Activated T-helper 17 cell treated with anti-CD3 and anti-CD28 coated beads, Interleukin-2, amount 50 U/mL, for 72 hours (primary cell): ENCODE data around the gene LRRC4C. TPM values are rescaled to one million over a fixed set of nuclear protein-coding genes. Genes with fewer than 3 reads are reported as not detected.

Source experiments
- ATAC-seq: fragments of 150-1000 bp; cut with Tn5 transposase; replicated peaks from 2 replicates; pipeline ENCODE4 v1.10.0; 2021; ENCODE audit warnings: mild to moderate bottlenecking, moderate library complexity
- H3K27ac Mint-ChIP-seq: one replicate; pipeline ENCODE4 v1.8.0; 2022; ENCODE audit warnings: mixed read lengths
- H3K27me3 Mint-ChIP-seq: one replicate; pipeline ENCODE4 v1.8.0; 2022; ENCODE audit warnings: mixed read lengths
- H3K36me3 Mint-ChIP-seq: one replicate; pipeline ENCODE4 v1.8.0; 2022; ENCODE audit warnings: low read depth, mild to moderate bottlenecking, mixed read lengths
- H3K4me1 Mint-ChIP-seq: one replicate; pipeline ENCODE4 v1.8.0; 2022; ENCODE audit warnings: mixed read lengths
- H3K4me3 Mint-ChIP-seq: one replicate; pipeline ENCODE4 v1.8.0; 2022; ENCODE audit warnings: mild to moderate bottlenecking, mixed read lengths
- H3K9me3 Mint-ChIP-seq: one replicate; pipeline ENCODE4 v1.8.0; 2022; ENCODE audit warnings: mixed read lengths
- total RNA-seq, 2 donors: library from RNA; stranded (reverse); gene quantifications; one replicate each; pipeline ENCODE4 v1.2.3, GENCODE V29; 2022

Gene LRRC4C
- total RNA-seq, 2 donors from 2014 or later = not detected

DNA sequence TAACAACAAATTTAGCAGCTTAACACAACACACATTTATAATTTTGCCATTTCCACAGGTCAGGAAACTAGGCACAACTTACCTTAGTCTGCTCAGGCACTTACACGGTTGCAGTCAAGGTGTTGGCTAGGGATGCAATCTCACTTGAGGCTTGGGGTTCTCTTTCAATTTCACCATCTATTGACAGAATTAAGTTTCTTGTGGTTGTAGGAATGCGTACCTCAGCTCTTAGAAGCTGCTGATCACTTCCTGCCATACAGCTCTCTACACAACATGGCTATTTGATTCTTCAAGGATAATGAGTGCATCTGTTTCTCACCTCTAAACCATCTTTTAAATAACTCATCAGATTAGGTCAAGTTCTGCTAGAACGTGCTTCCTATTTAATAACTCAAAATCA is 968.1 kb downstream of the LRRC4C start:
- Mint-ChIP-seq H3K36me3 (no peaks in the 10 kb centered on the region), H3K27me3 (no peaks in the 10 kb centered on the region), H3K9me3 (peaks cover 6% of the 10 kb centered on the region), H3K27ac (no peak overlapping the region), H3K4me1 (no peaks in the 10 kb centered on the region), H3K4me3 (no peak overlapping the region)
- ATAC-seq = no peak

DNA sequence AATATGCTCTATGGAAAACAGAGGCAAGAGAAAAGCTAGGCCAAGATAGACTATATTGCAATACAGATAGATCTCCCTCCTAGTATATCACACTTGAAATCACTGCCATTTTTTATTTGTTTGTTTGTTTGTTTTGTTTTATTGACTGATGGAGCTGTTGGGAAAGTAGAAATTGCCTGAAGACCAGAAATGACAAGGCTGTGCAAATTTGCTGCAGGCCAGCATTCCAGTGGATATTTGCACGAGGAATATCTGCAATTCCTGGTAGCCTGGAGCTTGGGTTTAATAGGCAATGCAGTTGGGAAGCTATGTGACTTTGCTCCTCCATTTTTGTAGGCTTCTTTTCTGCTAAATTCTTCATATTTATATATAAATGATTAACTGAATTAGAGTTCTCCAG is 991.7 kb downstream of the LRRC4C start:
- no peak for ATAC-seq
- Mint-ChIP-seq H3K36me3 (no peaks in the 10 kb centered on the region), H3K4me3 (no peak overlapping the region), H3K9me3 (peaks cover 15% of the 10 kb centered on the region), H3K27me3 (no peaks in the 10 kb centered on the region), H3K4me1 (no peaks in the 10 kb centered on the region), H3K27ac (no peak overlapping the region)

DNA sequence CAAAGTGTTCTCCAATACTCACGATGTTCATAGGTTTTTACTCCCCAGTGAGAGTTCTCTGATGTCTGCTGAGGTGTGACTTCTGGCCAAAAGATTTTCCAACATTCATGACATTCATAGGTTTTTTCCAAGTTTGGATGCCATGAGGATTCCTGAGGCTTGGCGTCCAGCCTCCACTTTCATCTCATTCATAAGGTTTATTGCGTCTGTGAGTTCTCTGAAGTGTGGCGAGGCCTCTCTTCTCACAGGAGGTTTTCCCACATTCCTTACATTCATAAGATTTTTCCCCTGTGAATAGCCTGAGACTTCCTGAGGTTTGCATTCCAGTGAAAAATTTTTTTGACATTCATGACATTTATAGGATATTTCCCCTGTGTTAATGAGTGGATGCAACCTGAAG is 1014.1 kb downstream of the LRRC4C start:
- H3K27ac Mint-ChIP-seq = no peak overlapping the region

DNA sequence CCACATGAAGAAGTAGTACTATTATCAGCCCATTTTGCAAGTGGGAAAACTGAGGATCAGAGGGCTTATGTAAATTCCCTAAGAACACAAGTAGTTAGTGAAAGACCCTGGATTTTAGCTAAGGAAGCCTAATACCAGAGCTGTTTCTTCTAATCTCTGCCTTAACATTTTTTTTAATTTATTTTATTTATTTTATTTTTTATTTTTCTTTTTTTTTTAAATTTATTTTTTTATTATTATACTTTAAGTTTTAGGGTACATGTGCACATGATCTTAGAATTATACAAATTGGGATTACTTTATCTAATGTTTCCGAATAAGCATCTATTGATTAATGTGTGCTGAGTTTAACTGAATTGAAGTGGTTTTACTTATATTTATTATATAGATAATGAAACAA is 1015.3 kb downstream of the LRRC4C start:
- H3K4me3 Mint-ChIP-seq = no peak overlapping the region
- H3K4me1 Mint-ChIP-seq = no peaks in the 10 kb centered on the region
- H3K9me3 Mint-ChIP-seq = peaks cover 25% of the 10 kb centered on the region
- no peaks in the 10 kb centered on the region for H3K36me3 Mint-ChIP-seq
- ATAC-seq = no peak
- H3K27ac Mint-ChIP-seq = no peak overlapping the region
- H3K27me3 Mint-ChIP-seq = no peaks in the 10 kb centered on the region

More for the DNA sequence above, 1014.1 kb downstream of the LRRC4C start:
- peaks cover 22% of the 10 kb centered on the region for H3K9me3 Mint-ChIP-seq
- ATAC-seq = no peak
- no peaks in the 10 kb centered on the region for H3K27me3 Mint-ChIP-seq
- no peaks in the 10 kb centered on the region for H3K36me3 Mint-ChIP-seq
- no peak overlapping the region for H3K4me3 Mint-ChIP-seq
- H3K4me1 Mint-ChIP-seq = no peaks in the 10 kb centered on the region

DNA sequence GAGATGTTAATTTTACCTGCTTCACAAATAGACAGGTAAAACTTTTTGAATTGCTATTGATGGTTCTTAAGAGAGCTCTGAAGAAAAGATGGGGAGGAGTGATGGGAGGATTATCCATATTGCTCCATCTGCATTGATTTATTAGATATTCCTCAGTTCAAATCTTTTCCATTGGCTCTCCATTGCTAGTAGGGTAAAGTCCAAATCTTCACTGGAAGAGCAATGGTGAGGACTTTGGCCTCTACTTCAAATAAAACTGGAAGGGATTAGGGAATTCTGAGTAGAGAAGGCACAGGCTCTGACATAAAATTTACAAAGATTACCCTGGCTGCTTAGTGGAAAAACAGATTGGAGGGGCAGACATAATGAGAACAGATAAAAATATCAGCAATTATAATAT is 1024.1 kb downstream of the LRRC4C start:
- ATAC-seq = no peak
- peaks cover 19% of the 10 kb centered on the region for H3K9me3 Mint-ChIP-seq
- no peaks in the 10 kb centered on the region for H3K4me1 Mint-ChIP-seq
- H3K27me3 Mint-ChIP-seq = no peaks in the 10 kb centered on the region
- H3K27ac Mint-ChIP-seq = no peak overlapping the region
- no peak overlapping the region for H3K4me3 Mint-ChIP-seq
- no peaks in the 10 kb centered on the region for H3K36me3 Mint-ChIP-seq

DNA sequence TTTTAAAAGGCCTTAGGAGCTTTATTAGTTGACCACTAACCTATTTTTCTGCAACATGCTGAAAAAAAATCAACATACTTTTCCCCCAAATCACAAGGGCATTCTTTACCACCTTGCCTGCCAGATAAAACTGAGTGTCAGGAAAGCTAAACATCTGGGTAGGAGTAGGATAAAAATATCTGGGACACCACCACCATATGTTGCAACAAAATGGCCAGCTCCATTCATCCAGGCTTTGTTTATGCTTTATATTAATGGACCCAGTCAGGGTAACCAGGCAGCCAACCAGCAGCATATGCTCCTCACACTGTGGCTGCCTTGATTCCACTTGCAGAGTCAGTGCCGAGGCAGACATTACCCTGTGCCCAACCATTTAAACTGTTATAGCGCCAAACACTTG is 1024.5 kb downstream of the LRRC4C start:
- Mint-ChIP-seq H3K9me3 (peaks cover 20% of the 10 kb centered on the region), H3K4me1 (no peaks in the 10 kb centered on the region), H3K36me3 (no peaks in the 10 kb centered on the region)

DNA sequence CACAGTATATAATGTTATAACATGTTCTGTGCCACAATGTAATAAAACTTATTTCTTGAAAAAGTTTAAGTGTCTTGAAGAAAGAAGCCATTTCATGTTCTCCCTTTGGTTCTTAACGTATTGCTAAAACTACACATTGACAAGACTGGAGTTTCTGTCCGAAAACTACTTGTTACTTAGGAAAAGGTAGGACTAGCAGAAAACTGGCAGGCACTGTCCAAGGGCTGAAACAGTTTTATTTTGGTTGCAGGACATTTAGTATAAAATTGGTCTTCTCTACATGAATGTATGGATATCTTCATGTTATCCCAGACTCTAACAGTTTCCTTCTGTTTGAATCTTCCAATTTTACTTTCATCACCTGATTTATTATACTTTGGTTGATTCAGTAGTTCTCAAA is 1027.1 kb downstream of the LRRC4C start:
- peaks cover 20% of the 10 kb centered on the region for H3K9me3 Mint-ChIP-seq
- no peak overlapping the region for H3K4me3 Mint-ChIP-seq
- no peaks in the 10 kb centered on the region for H3K27me3 Mint-ChIP-seq
- no peaks in the 10 kb centered on the region for H3K4me1 Mint-ChIP-seq
- no peak for ATAC-seq
- no peaks in the 10 kb centered on the region for H3K36me3 Mint-ChIP-seq
- H3K27ac Mint-ChIP-seq = no peak overlapping the region

More for the DNA sequence above, 1024.5 kb downstream of the LRRC4C start:
- no peak for ATAC-seq
- H3K4me3 Mint-ChIP-seq = no peak overlapping the region
- no peaks in the 10 kb centered on the region for H3K27me3 Mint-ChIP-seq
- H3K27ac Mint-ChIP-seq = no peak overlapping the region

DNA sequence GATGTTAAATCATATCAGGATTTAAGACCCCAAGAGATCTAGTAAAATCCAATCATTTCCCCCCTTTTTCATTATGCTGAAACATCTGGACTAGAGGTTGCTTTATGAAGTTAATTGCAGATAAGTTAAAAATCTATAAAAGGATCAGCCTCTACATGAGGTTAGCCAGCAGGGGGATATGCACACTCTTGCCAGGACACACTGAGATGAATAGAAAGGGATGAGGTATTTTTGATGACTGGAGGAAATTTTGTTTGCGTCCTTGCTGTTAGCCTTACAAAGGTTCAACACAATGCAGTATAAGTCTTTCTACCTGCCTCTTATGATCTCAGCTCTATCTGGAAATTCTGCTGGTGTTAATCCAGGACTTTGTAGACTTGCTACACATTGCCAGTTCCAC is 1034.3 kb downstream of the LRRC4C start:
- Mint-ChIP-seq H3K36me3 (no peaks in the 10 kb centered on the region), H3K27me3 (no peaks in the 10 kb centered on the region), H3K4me3 (no peak overlapping the region), H3K27ac (no peak overlapping the region), H3K4me1 (no peaks in the 10 kb centered on the region), H3K9me3 (peaks cover 12% of the 10 kb centered on the region)
- ATAC-seq = no peak

DNA sequence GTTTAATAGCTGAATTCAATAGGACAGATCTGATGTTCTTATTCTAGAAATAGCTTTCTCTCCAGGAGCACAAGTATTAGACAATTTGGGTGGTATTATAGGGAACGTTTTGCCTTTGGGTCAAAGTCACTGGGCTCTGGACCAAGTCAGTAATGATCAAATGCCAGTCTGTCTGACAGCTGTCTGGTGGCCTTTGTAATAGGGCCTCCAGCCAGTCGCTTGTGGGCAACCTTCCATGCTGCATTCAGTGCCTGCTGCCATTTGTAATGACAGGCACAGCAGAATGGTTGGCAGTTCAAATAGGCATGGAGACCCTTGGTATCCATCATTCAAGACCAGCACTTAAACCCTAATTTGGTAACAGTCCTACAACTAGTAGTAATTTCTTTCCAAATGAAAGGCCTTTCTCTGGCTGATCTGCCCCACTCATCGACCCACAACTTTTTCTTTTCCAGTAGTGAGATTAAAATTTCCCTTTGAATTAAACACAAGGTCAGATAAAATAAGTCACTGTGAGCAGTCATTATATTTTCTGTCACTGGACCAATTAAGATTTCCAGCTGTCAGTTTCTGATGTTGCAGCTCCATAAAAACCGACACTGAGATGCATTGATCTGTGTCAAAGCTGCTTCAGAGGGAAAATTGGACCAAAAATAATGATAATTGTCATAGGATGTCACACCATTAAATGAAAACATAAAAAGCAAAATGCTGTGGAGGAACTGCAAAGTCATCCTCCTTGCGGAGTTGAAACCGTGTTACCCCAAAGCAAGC is 1038.1 kb downstream of the LRRC4C start:
- Mint-ChIP-seq H3K27me3 (no peaks in the 10 kb centered on the region), H3K4me1 (no peaks in the 10 kb centered on the region), H3K9me3 (peaks cover 11% of the 10 kb centered on the region), H3K36me3 (no peaks in the 10 kb centered on the region), H3K4me3 (no peak overlapping the region), H3K27ac (no peak overlapping the region)
- ATAC-seq = no peak

DNA sequence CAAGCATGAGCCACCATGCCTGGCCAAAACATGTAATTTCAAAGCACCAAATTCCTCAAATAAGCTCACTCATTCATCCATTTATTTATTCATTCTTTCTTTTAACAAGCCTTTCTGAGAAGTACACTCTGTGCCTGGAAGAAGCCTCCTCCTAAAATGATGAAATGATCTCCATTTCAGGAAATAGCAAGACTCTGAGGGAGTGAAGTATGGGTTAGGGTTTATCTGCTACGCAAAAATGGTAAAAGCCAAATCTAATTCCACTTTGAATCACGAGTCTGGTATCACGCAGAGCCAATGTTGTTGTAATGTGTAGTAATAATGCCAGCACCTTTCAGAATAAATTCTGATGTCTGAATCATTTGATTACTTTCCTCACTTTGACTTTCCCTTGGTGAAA is 1041.8 kb downstream of the LRRC4C start:
- no peak for ATAC-seq
- H3K27me3 Mint-ChIP-seq = no peaks in the 10 kb centered on the region
- no peaks in the 10 kb centered on the region for H3K4me1 Mint-ChIP-seq
- H3K27ac Mint-ChIP-seq = no peak overlapping the region
- peaks cover 13% of the 10 kb centered on the region for H3K9me3 Mint-ChIP-seq
- H3K4me3 Mint-ChIP-seq = no peak overlapping the region
- H3K36me3 Mint-ChIP-seq = no peaks in the 10 kb centered on the region

DNA sequence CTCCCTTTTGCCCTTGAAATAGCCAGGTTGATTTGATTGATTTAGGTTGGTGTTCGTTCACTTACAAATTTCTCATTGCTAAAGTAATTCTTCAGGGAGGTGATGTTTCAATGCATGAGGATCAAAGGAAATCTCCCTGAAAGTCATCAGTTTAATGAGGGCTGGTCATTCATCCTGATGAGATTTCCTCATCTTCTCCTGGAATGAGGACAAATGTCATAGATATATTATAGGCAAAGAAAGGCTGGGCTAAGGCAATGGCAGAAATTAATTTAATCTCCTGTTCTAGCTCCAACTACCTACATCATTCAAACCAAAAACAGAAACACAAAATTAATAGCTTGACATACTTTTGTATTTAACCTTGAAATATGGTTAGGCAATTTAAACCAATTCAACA is 1052.1 kb downstream of the LRRC4C start:
- ATAC-seq = no peak
- no peaks in the 10 kb centered on the region for H3K27me3 Mint-ChIP-seq

DNA sequence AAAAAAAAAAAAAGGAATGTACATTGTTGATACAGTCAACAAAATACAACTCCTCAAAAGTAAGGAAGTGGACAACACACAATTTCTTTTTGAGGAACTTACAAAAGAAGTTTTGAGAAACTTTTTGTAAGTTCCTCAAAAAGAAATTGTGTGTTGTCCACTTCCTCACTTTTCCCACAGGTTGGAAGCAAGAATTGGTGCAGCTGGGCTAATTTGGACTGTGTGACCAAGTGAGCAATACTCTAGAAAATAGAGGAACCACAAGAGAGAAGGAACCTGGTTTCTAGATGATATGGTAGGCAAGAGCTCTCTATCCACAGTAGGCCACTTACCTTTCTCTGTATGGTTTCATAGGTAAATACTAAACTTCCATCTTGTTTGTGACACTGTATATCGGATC is 1053.8 kb downstream of the LRRC4C start:
- Mint-ChIP-seq H3K9me3 (peaks cover 26% of the 10 kb centered on the region), H3K36me3 (no peaks in the 10 kb centered on the region), H3K4me3 (no peak overlapping the region), H3K27ac (no peak overlapping the region), H3K27me3 (no peaks in the 10 kb centered on the region), H3K4me1 (no peaks in the 10 kb centered on the region)
- no peak for ATAC-seq

More for the DNA sequence above, 1052.1 kb downstream of the LRRC4C start:
- peaks cover 25% of the 10 kb centered on the region for H3K9me3 Mint-ChIP-seq
- H3K4me1 Mint-ChIP-seq = no peaks in the 10 kb centered on the region
- no peaks in the 10 kb centered on the region for H3K36me3 Mint-ChIP-seq
- H3K27ac Mint-ChIP-seq = no peak overlapping the region
- no peak overlapping the region for H3K4me3 Mint-ChIP-seq

DNA sequence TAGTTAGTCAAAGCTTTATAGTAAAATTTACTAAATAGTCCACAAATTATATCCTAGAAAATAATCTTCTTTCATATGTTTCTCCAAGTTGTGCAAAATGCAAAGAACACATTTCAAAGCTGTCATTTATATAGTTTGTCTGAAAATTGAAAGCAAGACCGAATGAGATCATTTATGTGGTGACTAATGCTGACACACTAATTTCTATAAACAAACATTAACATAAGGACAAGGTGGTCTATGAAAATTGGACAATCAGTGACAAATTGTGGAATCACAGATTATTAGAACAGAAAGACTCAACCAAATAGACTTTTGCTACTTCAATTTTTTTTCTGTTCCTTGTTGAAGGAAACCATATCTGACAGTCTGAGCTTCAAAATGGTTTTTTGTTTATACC is 1056.1 kb downstream of the LRRC4C start:
- H3K4me3 Mint-ChIP-seq = no peak overlapping the region
- H3K4me1 Mint-ChIP-seq = no peaks in the 10 kb centered on the region
- no peaks in the 10 kb centered on the region for H3K27me3 Mint-ChIP-seq
- peaks cover 24% of the 10 kb centered on the region for H3K9me3 Mint-ChIP-seq
- no peak for ATAC-seq
- H3K36me3 Mint-ChIP-seq = no peaks in the 10 kb centered on the region
- H3K27ac Mint-ChIP-seq = no peak overlapping the region

DNA sequence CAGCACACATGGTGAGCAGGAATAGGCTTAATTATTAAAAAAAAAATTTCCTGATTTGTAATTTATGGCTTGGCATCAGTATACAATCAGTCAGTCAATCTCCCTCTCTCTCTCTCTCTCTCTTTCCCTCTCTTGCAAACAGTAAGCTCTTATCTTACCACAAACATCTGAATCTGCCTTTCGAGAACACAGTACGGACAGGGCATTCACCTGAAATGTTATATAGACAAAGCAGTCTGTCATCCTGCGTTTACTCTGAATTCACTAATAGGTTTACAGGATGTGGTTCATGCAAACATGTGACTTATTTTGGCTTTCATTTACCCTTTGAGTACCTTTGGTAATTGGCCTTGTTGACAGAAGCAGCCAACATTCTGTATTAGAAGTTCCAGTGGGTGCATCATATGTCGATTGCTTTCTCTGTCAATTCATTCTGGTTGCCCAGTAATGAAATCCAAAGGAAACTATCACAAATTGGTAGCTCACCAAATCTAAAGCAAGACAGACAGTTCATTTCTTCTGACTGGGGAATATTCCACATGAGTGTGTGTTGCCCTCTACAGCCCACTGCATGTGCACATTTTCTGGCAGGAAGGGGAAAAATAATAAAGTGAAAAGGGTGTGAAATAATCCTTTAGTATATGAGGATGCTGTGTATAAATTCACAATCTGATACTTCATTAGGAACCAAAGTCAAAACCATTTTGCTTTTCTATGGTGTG is 1058.2 kb downstream of the LRRC4C start:
- no peak for ATAC-seq
- Mint-ChIP-seq H3K4me1 (no peaks in the 10 kb centered on the region), H3K36me3 (no peaks in the 10 kb centered on the region), H3K27me3 (no peaks in the 10 kb centered on the region), H3K4me3 (no peak overlapping the region), H3K27ac (no peak overlapping the region), H3K9me3 (peaks cover 17% of the 10 kb centered on the region)

DNA sequence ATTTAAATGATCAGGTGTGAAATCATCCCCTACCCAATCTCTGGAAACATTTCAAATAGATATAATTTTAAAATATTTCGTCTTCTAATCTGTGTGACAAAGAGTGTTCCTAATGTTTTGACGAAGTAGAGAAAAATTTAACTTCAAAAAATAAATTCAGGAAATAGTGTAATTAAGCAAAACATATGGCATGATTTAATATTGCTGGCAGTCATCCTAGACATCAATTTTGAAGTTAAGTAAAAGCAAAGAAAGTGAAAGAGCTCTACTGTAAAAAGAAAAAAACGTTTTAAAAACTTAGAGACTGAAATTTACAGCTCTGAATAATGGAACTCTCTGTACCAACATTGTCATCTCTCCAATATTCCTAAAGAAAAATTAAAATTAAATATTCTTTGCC is 1062.3 kb downstream of the LRRC4C start:
- H3K27ac Mint-ChIP-seq = no peak overlapping the region
- no peak for ATAC-seq
- H3K27me3 Mint-ChIP-seq = no peaks in the 10 kb centered on the region
- no peak overlapping the region for H3K4me3 Mint-ChIP-seq
- no peaks in the 10 kb centered on the region for H3K4me1 Mint-ChIP-seq
- no peaks in the 10 kb centered on the region for H3K36me3 Mint-ChIP-seq
- peaks cover 16% of the 10 kb centered on the region for H3K9me3 Mint-ChIP-seq
